ENCODE measurements around the gene CHTF18.
"Not testable (repeated sequence)": the region's sequence is repeated elsewhere in the genome, so short reads cannot be mapped to it uniquely, and the experiment has no call there.

The CHTF18 gene

DNA sequence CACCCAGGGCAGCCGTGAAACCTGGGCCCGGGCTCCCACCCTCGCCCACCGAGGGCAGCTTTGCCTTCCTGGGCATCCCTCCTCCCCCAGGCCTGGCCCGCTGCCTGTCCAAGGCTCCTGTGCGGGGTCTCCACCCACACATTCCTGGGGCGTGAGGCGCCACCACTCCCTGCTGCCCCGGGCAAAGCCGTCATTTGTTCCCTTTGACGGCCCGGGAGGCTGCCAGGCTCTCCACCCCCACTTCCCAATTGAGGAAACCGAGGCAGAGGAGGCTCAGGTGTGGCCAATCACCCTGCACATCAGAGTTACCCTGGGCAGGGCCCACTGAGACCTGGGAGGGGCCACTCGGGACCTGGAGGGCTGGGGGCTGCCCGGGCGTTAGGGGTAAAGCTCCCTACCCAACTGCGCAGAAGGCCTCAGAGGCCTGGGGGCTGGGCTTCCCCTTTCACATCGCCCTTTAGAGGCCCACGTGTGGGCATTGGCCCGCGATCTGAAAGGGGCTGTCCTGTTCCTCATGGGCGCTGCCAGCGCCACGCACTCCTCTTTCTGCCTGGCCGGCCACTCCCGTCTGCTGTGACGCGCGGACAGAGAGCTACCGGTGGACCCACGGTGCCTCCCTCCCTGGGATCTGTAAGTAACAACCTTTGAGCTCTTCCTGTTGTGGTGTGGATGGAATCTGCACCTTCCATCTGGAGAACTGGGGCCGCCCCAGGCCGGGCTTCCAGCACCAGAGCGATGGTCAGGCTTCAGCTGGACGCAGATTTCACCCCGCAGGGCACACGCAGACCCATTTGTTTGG lies 27.7 kb upstream of the CHTF18 start, which contains the start of gene MSLN:
TSS of gene MSLN (plus strand) at position 190 of the 799 bp plus-strand sequence. CDS start 1,947 bp downstream, outside the sequence.
- DNase-seq: no peak

DNA sequence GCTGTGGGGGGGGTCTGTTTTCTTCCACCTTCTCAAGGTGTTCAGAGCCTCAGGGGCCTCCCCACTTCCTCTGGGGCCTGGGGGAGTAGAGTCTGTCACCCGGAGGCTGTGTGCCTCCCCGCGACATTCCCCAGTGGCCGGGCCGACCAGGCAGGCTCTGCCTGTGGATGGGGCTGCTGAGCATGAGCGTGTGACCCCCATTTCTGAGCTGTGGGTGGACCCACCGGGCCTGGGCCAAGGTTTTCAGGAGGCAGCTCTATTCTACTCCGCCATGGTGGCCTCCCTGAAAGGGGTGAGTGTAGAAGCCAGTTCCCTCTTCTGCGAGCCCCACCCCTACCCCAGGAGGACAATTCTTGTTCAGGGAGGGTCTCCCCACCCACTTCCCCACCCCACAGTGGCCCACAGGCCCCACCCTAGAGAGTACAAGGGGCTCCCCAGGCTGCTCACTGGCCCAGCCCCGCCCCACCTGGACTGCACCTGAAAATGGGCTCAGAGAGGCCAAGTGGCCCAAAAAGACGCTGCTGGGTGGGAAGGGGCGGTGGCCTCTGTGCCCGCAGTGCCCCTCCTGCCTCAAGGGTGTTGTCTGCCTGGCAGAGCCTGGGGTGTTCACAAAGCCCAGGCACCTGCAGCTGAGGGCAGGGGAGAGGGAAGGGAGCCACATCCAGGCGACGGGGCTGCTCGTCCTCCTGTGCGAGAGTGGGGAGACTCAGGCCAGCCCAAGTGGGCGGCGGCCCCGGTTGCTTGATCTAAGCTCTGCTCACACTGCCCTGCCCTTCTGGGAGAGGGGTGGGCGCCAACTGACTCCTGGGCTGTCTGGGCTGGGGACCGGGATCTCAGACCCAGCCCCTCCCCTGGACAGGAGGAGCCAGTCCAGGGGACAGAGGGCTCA lies 26.6 kb upstream of the CHTF18 start:
- DNase-seq: no peak

DNA sequence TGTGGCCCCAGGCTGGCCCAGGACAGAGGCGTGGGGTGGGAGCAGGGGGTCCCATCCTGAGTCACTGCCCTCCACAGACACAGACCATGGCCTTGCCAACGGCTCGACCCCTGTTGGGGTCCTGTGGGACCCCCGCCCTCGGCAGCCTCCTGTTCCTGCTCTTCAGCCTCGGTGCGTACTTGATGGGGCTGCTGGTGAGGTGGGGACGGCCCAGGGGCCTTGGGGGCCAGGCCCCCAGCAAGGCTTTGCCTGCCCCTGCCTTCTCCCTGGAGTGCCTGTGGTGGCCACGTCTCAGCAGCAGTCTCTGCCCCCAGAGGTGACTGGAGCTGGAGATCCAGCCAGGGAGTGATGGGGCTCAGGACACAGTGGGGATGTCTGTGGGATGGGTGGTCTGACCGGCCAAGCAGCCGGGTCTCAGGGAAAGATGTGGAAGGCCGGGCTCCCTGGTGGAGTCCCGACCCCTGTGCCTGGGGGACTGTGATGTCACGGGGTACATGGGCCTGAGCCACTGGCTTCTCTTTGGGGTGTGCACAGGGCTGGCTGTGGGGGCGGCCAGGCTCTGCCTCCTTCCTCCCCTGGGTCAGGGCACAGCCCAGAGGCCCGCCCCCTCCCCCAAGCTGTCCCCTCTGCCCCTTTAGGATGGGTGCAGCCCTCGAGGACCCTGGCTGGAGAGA lies 25.7 kb upstream of the CHTF18 start:
- no peak for DNase-seq

DNA sequence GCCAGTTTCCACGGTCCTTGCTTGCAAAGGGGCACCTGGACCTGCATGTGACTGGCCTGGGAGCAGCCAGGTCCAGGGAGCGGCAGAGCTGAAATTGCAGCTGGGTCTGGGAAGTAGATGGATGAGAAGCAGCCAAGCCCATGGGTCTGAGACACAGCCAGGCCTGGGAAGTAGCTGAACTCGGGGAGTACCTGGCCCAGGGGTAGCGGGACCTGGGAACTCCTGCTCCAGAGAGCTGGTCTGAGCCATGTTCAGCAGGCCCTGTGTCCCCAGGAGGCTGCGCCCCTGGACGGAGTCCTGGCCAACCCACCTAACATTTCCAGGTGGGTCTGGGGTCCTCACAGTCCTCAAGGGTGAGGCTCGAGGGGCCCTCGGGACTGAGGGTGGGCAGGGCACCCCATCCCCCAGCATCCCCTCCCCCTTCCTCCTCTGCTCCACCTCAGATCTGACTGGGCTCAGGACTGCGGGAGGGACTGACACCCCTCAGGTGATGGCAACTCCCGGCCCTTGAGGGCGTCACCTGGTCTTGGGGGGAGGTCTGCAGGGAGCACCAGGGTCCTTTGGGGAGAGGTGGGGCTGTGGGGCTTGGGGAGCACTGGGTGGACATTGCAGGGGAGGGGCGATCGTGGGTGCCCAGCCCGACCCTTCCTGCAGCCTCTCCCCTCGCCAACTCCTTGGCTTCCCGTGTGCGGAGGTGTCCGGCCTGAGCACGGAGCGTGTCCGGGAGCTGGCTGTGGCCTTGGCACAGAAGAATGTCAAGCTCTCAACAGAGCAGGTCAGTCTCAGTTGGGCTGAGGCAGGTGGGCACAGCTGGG lies 24.8 kb upstream of the CHTF18 start:
- DNase-seq: no peak

DNA sequence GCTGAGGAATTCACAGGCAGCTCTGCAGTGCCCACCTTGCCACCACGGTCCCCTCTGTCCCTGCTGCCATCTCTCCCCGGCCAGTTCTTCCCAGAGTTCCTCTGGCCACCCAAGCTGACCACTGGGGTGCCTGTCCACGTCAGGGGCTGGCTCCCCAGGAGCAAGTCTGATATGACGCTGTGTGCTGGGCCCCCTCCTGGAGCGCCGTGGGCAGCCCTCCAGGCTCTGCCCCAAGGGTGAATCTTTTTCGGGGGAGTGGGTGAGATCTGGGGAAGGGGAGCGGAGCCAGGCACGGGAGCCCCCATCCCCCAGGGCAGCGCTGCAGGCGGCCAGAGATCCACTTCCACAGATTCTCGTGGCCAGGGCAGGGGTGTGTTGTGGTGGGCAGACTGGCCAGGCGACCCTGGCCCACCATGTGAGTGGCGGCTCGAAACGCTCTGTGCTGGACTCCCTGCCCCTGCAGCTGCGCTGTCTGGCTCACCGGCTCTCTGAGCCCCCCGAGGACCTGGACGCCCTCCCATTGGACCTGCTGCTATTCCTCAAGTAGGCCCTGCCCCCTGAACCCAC lies 24.2 kb upstream of the CHTF18 start:
- DNase-seq: no peak

DNA sequence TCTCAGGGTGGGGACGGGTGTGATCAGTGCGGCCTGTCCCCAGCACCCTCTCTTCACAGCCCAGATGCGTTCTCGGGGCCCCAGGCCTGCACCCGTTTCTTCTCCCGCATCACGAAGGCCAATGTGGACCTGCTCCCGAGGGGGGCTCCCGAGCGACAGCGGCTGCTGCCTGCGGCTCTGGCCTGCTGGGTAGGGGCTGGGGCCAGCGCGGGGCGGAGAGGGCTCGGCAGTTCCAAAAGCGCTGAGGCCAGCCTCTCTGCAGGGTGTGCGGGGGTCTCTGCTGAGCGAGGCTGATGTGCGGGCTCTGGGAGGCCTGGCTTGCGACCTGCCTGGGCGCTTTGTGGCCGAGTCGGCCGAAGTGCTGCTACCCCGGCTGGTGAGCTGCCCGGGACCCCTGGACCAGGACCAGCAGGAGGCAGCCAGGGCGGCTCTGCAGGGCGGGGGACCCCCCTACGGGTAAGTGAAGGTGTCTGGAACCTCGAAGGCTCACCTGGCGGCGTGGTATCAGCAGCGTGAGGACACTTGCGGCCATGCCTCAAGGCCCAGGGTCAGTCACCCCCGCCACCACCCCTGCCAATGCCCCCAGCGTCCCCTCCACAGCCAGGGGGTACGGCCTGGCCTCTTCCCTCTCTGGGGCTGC lies 23.5 kb upstream of the CHTF18 start:
- DNase-seq: no peak

DNA sequence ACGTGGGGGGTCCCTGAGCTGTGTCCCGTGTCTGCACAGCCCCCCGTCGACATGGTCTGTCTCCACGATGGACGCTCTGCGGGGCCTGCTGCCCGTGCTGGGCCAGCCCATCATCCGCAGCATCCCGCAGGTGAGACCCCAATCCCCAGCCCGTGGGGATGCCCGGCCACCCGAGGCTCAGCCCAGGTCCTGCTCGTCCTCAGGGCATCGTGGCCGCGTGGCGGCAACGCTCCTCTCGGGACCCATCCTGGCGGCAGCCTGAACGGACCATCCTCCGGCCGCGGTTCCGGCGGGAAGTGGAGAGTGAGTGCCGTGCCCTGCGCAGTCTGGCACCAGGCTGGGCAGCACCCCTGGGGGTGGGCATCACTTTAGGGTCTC lies 22.9 kb upstream of the CHTF18 start:
- DNase-seq: no peak

DNA sequence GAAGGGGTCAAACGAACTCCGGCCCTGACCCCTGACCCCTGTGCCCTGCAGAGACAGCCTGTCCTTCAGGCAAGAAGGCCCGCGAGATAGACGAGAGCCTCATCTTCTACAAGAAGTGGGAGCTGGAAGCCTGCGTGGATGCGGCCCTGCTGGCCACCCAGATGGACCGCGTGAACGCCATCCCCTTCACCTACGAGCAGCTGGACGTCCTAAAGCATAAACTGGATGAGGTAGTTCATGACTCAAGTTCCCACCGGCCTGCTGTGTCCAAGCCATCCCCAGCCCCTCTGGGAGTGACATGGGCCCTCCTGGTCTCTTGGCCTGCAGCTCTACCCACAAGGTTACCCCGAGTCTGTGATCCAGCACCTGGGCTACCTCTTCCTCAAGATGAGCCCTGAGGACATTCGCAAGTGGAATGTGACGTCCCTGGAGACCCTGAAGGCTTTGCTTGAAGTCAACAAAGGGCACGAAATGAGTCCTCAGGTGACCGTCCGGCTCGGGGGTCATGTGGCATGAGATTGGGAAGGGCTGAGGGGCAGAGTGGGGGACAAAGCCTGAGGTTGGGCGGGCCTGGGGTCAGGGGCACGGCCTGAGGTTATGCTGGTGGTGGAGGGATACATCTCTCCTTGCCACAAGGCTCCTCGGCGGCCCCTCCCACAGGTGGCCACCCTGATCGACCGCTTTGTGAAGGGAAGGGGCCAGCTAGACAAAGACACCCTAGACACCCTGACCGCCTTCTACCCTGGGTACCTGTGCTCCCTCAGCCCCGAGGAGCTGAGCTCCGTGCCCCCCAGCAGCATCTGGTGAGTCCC lies 22.2 kb upstream of the CHTF18 start:
- DNase-seq: no peak

DNA sequence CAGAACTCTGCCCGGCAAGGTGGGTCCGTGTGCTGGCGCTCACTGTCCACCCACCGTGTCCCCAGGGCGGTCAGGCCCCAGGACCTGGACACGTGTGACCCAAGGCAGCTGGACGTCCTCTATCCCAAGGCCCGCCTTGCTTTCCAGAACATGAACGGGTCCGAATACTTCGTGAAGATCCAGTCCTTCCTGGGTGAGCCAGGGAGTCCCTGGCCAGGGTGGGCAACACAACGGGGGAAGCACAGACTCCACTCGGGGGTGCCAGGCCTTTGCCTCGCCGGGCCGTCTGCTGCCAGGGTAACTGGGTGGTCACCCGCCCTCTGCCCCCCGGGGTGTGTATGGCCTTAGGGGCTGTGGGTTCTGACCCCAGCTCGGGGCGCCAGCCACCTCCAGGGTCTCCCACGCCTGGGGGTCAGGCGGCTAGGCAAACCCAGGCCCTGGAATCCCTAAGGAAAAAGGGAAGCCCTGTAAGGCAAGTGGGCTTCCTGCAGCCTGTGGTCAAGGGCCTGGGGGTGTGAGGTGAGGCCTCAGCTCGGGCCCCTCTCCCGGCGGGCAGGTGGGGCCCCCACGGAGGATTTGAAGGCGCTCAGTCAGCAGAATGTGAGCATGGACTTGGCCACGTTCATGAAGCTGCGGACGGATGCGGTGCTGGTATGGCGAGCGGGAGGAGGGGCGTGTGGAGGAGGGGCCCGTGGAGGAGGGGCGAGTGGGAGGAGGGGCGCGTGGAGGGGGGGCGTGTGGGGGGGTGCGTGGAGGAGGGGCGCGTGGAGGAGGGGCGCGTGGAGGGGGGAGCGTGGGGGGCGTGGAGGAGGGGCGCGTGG lies 21.4 kb upstream of the CHTF18 start:
- DNase-seq: no peak

DNA sequence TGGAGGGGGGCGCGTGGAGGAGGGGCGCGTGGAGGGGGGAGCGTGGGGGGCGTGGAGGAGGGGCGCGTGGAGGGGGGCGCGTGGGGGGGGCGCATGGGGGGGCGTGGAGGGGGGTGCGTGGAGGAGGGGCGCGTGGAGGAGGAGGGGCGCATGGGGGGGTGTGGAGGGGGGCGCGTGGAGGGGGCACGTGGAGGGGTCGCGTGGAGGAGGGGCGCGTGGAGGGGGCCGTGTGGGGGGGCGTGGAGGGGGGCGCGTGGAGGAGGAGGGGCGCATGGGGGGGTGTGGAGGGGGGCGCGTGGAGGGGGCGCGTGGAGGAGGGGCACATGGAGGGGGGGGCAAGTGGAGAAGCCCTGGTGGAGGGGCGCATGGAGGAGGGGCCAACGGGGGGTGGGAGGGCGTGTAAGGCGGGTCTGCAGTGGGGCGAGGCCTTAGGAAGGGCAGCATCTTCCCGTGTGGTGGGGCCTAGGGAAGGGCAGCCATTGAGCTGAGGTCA lies 20.6 kb upstream of the CHTF18 start:
- no peak for DNase-seq

DNA sequence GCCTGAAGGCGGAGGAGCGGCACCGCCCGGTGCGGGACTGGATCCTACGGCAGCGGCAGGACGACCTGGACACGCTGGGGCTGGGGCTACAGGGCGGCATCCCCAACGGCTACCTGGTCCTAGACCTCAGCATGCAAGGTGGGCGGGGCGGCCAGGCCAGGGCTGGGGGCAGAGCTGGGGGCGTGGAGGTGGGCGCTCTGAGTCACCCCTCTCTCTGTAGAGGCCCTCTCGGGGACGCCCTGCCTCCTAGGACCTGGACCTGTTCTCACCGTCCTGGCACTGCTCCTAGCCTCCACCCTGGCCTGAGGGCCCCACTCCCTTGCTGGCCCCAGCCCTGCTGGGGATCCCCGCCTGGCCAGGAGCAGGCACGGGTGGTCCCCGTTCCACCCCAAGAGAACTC lies 20.0 kb upstream of the CHTF18 start:
- no peak for DNase-seq

DNA sequence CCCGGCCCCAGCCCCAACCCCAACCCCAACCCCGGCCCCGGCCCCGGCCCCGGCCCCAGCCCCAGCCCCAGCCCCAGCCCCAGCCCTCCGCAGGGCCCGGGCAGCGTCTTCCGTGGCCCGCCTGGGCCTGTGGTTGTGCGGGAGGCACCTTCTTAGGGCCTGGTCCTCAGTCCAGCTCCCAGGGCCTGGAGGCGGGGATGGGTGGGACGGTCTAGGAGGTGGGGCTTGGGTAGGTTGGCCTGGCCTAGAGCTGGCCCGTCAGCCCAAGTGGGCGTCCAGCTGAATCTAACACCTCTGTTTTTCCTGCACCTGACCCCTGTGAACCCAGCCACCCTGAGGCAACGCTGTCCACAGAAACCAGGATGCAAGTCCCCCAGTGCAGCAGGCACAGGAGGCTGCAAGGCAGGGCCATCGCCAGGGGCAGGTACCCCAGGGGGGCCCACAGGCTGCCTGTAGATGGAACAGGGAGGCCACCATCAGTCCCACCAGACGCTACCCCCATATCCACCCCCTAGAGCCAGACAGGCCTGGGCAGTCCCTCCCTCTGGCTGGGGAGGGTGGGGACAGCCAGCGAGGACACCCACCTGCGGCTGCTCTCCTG lies 19.1 kb upstream of the CHTF18 start:
- no peak for DNase-seq

DNA sequence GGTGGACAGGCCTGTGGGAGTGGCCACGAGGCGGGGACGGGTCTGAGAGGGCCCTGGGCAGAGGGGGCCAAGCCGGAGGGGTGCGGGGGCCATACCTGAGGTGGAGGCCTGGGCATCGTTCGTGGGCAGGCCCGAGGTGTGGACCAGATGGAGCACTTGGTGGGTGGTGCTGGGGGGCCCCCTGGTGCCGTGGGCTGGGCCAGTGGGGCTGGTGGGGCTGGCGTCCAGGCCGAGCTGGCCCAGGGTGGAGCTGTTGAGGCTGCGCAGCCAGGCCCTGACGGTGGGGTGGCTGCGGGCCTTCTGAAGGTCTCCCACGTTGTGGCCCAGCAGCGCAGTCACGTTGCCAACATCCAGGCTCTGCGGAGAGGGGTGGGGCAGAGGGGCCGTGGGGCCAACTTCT lies 18.5 kb upstream of the CHTF18 start:
- DNase-seq: no peak

DNA sequence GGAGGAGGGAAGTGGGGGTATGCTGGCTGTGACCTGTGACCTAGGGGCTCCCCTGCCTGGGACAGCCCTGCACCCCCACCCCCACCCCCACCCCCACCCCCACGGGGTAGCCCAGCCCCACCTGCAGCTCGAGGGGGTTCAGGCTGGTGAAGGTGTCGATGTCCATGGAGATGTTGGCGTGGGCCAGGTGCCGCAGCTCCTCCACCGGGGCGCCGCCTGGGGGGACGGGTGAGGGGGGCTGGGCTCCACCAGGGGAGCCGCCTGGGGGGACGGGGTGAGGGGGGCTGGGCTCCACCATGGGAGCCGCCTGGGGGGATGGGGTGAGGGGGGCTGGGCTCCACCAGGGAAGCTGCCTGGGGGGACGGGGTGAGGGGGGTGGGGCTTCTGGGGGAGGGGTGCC lies 18.0 kb upstream of the CHTF18 start:
- no peak for DNase-seq

DNA sequence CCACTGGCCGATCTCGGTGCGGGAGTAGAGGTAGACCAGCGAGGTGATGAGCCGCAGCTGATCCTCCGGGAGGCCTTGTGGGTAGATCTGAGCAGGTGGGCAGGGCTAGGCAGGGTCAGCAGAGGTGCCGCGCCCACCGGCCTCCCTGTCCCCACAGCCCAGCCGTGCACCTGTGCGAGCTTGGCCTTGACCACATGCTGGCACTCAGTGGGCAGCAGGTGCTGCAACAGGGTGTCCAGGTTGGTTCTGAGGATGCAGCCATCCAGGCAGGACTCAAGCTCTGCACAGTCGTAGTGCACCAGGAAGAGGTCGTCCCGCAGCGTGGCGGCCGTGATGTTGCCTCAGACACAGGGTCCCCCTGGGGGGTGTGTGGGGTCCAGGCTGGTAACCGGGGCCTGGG lies 15.5 kb upstream of the CHTF18 start:
- DNase-seq: no peak

DNA sequence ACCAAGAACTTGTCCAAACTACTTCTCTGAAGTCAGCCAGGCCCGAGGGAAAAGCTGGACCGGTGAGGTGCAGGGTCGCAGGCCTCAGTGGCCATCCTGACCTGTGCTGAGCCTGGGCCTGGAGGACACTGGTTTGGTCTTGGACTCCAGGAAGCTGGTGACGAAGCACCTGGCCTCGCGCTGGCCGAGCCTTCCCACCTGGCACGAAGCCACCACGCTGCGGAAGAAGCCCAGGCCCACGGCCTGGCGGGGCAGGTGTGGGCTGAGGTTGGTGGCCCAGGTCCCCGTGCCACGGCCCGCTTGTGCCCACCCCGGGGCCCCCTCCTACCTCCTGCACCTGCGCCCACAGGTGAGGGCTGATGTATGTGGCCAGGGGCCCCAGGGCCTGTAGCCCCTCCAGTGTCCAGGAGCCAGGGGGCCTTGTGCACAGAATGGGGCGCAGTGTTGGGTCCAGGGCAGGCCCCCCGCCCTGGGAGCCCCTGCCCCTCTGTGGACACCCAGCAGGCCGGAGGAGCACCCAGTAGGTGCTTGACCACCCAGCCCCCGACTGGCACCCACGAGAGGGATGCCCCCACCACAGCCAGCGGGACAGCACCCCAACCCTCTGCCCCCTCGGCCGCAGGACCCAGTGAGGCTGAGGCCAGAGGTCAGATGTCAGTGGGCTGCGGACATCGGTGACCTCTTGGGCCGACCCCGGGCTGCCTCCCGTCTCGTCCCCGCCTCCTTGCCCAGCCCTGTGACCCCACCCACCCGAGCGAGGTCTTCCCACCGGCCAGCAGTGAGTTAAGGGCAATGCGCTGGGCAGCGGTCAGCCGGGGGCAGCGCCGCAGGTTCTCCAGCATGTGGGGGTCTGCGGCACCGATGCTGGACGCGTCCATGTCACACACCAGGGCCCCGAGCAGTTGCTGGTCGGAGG lies 14.1 kb upstream of the CHTF18 start:
- DNase-seq: no peak

DNA sequence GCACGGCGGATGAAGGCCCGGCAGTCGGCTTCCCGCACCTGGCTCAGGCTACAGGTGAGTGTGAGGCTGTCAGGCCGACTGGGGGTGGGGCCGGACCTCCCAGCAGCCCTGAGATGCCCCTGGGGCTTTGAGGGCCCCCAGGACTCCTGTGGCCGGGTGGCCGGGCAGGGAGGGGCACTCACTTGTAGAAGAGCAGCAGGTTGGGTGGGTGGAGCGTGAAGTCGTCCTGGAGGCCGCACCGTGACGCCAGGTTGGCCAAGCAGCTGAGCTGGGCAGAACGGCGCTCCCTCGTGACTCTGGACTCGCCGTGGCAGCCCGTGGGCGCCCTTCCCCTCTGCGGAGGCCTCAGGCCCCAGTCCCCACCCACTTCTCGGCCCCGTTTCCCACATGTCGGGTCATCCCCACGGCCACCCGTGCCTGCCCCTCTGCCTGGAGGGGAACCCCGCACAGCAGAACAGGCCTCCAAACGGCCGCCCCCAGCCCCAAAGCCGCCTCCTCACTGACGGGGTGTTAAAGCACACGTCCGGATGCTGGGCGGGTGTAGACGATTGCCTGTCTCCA lies 13.1 kb upstream of the CHTF18 start:
- DNase-seq: no peak

DNA sequence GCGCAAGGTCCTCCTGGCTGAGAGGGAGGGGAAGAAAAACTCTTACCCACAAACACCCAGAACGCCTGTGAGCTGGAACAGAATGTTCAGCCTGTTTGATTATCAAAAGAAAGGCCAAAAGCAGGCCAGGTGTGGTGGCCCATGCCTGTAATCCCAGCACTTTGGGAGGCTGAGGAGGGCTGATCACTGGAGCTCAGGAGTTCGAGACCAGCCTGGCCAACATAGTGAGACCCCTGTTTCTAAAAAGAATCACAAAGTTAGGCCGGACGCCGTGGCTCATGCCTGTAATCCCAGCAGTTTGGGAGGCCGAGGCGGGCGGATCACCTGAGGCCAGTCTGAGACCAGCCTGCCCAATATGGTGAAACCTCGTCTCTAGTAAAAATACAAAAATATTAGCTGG lies 12.1 kb upstream of the CHTF18 start:
- not testable (repeated sequence) for DNase-seq
